GM04504 (cell line): ENCODE results near the gene INSL3.
"Not testable (repeated sequence)": the region's sequence is repeated elsewhere in the genome, so short reads cannot be mapped to it uniquely, and the experiment has no call there.

Experiments
- DNase-seq: peaks from one replicate; pipeline ENCODE4 v3.0.0-alpha.2; 2012; ENCODE audit warnings: low read depth

Gene INSL3

GRCh38 chr19:17783721-17784120, 37.6 kb downstream of the INSL3 start:
- DNase-seq, result not testable (repeated sequence)

GRCh38 chr19:17780781-17781180, 40.5 kb downstream of the INSL3 start:
- no peak for DNase-seq

- DNase-seq, result no peak
Observed at GRCh38 chr19:17778968-17779929, 42.1 kb downstream of the INSL3 start.

- DNase-seq, result no peak
Observed at GRCh38 chr19:17778251-17778967, 42.9 kb downstream of the INSL3 start.

- not testable (repeated sequence) for DNase-seq
Observed at GRCh38 chr19:17777840-17778239, 43.5 kb downstream of the INSL3 start.

- no peak for DNase-seq
Observed at GRCh38 chr19:17775991-17776803, 45.1 kb downstream of the INSL3 start.

GRCh38 chr19:17775245-17775927, 45.9 kb downstream of the INSL3 start:
- DNase-seq, result no peak

GRCh38 chr19:17772172-17772571, 49.1 kb downstream of the INSL3 start:
- DNase-seq, result no peak

- DNase-seq, result no peak
Observed at GRCh38 chr19:17770613-17771012, 50.7 kb downstream of the INSL3 start.

GRCh38 chr19:17767559-17767958, 53.8 kb downstream of the INSL3 start:
- no peak for DNase-seq

- DNase-seq, result peak; percentile 44
Observed at GRCh38 chr19:17766543-17767131, 54.7 kb downstream of the INSL3 start.
